Peyer's patch (tissue), 4 donors: ENCODE data around the gene SMLR1. TPM values are rescaled to one million over a fixed set of nuclear protein-coding genes. Genes with fewer than 3 reads are reported as not detected.

ENCODE experiments used
- DNase-seq, 3 donors: peaks; one replicate each; pipeline ENCODE4 v3.0.0-alpha.2; 2017 to 2019
- H3K27ac ChIP-seq, 4 donors: fragments of 200-600 bp; sonication (generic); one replicate each; pipeline ENCODE4 v1.5.1; 2016 to 2019
- H3K27me3 ChIP-seq, 2 donors: fragments of 200-600 bp; sonication (generic); one replicate each; pipeline ENCODE4 v1.5.1; 2019
- H3K36me3 ChIP-seq, 3 donors: fragments of 200-600 bp; sonication (generic); one replicate each; pipeline ENCODE4 v1.5.1; 2016 to 2019
- H3K4me1 ChIP-seq, 4 donors: fragments of 200-600 bp; sonication (generic); one replicate each; pipeline ENCODE4 v1.5.1; 2016 to 2019
- H3K4me3 ChIP-seq, 4 donors: fragments of 200-600 bp; sonication (generic); 1 replicate in 3 of 4; 2 replicates in 1 of 4; pipeline ENCODE4 v1.5.1; 2016 to 2019; ENCODE audit warnings: mild to moderate bottlenecking in 1 of 4
- H3K9me3 ChIP-seq, 4 donors: fragments of 200-600 bp; sonication (generic); one replicate each; pipeline ENCODE4 v1.5.1; 2016 to 2019; ENCODE audit warnings: mild to moderate bottlenecking in 1 of 4
- CTCF ChIP-seq, 6 experiments: fragments of 450-650 bp in 4 of 6; fragments of 200-600 bp in 2 of 6; sonication (generic) in 1 of 6; IDR thresholded peaks; one replicate each; pipeline ENCODE4 v1.5.1; 2017 to 2019; ENCODE audit warnings: antibody characterized with exemption in 6 of 6, mild to moderate bottlenecking in 3 of 6, moderate library complexity in 1 of 6
- POLR2A ChIP-seq, 2 donors: fragments of 450-650 bp; IDR thresholded peaks; one replicate each; pipeline ENCODE4 v1.5.1; 2017; ENCODE audit warnings: antibody characterized with exemption in 2 of 2, mild to moderate bottlenecking in 2 of 2, moderate library complexity in 2 of 2
- total RNA-seq, 4 donors: library from RNA; depleted of rRNA; stranded (reverse); fragments of >200 nt; gene quantifications; one replicate each; pipeline ENCODE4 v1.1.0, GENCODE V29; 2016

SMLR1 gene
- total RNA-seq, 4 donors from 2014 or later: 7.1 to 24.8 (median 15.6) TPM; not detected in 1

DNA sequence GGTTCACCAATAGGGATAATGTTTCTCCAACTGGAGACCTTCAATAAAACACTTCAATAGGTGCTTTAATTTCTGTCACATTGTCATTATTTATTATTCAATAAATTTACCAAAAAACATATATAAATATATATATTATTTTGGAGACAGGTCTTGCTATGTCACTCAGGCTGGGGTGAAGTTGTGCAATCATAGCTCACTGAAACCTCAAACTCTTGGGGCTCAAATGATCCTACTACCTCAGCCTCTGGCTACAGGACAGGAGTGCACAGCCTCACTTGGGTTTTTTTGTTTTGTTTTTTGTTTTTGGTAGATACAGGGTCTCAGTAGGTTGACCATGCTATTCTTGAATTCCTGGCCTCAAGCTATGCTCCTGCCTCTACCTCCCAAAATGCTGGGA, 9.9 kb downstream of the SMLR1 start:
- Histone ChIP-seq H3K4me1 (no peaks in the 10 kb centered on the region), H3K36me3 (peaks cover 0 to 5% (median 0%) of the 10 kb centered on the region in 3 donors), H3K4me3 (no peak overlapping the region), H3K27ac (no peak overlapping the region), H3K27me3 (no peaks in the 10 kb centered on the region), H3K9me3 (no peaks in the 10 kb centered on the region)
- TF ChIP-seq CTCF (IDR thresholded peaks at IDR 0.05) (no peak), POLR2A (IDR thresholded peaks at IDR 0.05) (no peak)
- DNase-seq: no peak

- Histone ChIP-seq H3K9me3 (no peaks in the 10 kb centered on the region), H3K36me3 (peaks cover 0 to 5% (median 0%) of the 10 kb centered on the region in 3 donors), H3K27ac (no peak overlapping the region), H3K4me1 (no peaks in the 10 kb centered on the region), H3K4me3 (no peak overlapping the region), H3K27me3 (no peaks in the 10 kb centered on the region)
- DNase-seq: no peak
- TF ChIP-seq CTCF (IDR thresholded peaks at IDR 0.05) (no peak), POLR2A (IDR thresholded peaks at IDR 0.05) (no peak)
Observed at GRCh38 chr6:130838250-130838860, 11.1 kb downstream of the SMLR1 start.

- H3K27me3 ChIP-seq: no peaks in the 10 kb centered on the region
- H3K36me3 ChIP-seq: peaks cover 0 to 5% (median 0%) of the 10 kb centered on the region in 3 donors
- no peak overlapping the region for H3K27ac ChIP-seq
- TF ChIP-seq CTCF (IDR thresholded peaks at IDR 0.05) (no peak), POLR2A (IDR thresholded peaks at IDR 0.05) (no peak)
- no peak overlapping the region for H3K4me3 ChIP-seq
- no peak for DNase-seq
- no peaks in the 10 kb centered on the region for H3K9me3 ChIP-seq
- H3K4me1 ChIP-seq: no peaks in the 10 kb centered on the region
Observed at GRCh38 chr6:130838951-130839350, 11.7 kb downstream of the SMLR1 start.

GRCh38 chr6:130839379-130839778, 12.2 kb downstream of the SMLR1 start:
- H3K27me3 ChIP-seq: no peaks in the 10 kb centered on the region

DNA sequence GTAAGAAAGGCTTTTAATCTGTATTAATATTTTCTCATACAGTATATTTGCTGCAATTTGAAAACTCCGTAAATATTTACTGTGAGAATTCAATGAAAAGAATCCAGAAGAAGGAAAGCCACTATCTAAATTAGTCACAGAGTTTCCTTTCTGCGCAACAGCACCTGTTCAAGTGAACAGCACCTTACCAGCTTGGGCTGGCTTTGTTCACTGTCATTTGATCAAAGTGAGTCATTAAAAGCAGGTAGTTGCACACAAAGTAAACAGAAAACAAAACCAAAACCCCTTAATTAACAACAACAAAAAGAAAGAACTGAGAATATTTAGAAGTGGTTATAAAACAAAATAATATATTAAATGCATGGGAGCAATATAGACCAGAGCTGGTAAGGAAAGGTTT, 12.8 kb downstream of the SMLR1 start:
- H3K27me3 ChIP-seq: no peaks in the 10 kb centered on the region
- no peak overlapping the region for H3K4me3 ChIP-seq
- TF ChIP-seq CTCF (IDR thresholded peaks at IDR 0.05) (no peak), POLR2A (IDR thresholded peaks at IDR 0.05) (no peak)
- no peaks in the 10 kb centered on the region for H3K9me3 ChIP-seq
- no peak for DNase-seq
- no peak overlapping the region for H3K27ac ChIP-seq
- H3K4me1 ChIP-seq: no peaks in the 10 kb centered on the region
- H3K36me3 ChIP-seq: peaks cover 0 to 5% (median 0%) of the 10 kb centered on the region in 3 donors

More at GRCh38 chr6:130839379-130839778, 12.2 kb downstream of the SMLR1 start:
- Histone ChIP-seq H3K4me3 (no peak overlapping the region), H3K9me3 (no peaks in the 10 kb centered on the region), H3K27ac (no peak overlapping the region), H3K36me3 (peaks cover 0 to 5% (median 0%) of the 10 kb centered on the region in 3 donors), H3K4me1 (no peaks in the 10 kb centered on the region)
- no peak for DNase-seq
- TF ChIP-seq POLR2A (IDR thresholded peaks at IDR 0.05) (no peak), CTCF (IDR thresholded peaks at IDR 0.05) (no peak)
